Measurements from ENCODE around the gene WDR62.

DNA sequence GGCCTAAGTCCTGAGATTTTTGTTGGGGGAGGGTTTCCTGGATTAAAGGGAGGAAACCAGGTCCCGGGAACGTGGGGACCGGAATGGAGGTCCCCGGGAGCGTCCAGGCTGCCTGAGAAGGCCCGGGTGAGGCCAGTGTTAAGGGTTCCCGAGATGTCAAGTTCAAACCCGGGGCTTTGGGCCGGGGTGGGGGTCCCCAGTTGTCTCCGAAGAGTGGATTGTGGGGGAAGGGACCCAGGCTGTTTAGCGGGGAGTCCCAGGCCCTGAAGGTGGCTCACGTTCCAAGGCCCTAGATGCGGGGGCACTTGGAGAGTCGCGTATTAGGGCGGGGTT lies 97.3 kb downstream of the WDR62 start:
- no peak for TF ChIP-seq CTCF (conservative IDR thresholded peaks at IDR 0.05)
- TF ChIP-seq EZH2 (IDR thresholded peaks at IDR 0.05; ENCODE audit: low read depth) = no peak

Data from PC-9 (cell line).